GM12872 (cell line): ENCODE results near the gene RNF112.

Experiments
- TF ChIP-seq, protein P1 (sequence below): IDR thresholded peaks from 3 replicates; pipeline ENCODE4 v1.5.1; 2011; ENCODE audit warnings: low read depth, mild to moderate bottlenecking, low read length, moderate library complexity; ENCODE audit not compliant: insufficient read depth

Gene RNF112

DNA sequence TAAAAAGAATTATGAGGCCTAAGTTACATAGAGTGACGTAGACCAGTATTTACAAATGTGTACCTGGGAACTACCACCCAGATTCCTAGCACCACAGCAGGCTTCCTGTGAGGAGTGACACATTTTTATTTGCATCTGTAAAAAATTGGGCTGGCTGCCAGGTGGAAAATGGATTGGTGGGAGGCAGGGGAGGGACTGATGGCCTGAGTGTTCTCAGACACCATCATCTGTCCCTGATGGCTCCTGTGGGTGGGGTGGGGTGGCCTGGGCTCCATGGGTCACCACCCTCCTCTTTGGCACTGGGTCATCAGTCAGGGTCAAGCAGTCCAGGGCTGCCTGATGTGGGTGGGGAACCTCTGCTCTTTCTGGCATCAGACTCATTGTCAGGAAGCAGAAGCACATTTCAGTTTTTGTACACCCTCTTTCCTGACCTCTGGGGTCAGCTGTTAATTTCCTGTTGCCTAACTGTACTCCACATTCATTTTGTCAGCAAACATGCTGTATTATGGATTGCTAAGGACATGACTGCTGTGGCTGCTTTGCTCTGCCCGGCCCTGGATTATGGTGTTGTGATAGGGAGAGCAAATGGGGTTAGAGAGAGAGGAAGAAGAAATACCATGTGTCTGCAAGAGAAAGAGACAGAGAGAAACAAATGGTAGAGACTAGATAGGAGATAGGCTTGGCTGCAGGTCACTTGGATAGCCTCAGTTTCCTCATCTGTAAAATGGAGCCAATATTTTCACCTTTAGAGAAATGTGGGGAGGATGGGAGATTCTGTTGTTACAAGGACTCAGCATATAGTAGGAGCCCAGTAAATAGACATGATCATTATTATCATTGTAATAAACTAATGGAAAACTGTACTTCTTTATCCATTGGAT is 12.5 kb upstream of the RNF112 start:
- TF ChIP-seq, protein P1, sequence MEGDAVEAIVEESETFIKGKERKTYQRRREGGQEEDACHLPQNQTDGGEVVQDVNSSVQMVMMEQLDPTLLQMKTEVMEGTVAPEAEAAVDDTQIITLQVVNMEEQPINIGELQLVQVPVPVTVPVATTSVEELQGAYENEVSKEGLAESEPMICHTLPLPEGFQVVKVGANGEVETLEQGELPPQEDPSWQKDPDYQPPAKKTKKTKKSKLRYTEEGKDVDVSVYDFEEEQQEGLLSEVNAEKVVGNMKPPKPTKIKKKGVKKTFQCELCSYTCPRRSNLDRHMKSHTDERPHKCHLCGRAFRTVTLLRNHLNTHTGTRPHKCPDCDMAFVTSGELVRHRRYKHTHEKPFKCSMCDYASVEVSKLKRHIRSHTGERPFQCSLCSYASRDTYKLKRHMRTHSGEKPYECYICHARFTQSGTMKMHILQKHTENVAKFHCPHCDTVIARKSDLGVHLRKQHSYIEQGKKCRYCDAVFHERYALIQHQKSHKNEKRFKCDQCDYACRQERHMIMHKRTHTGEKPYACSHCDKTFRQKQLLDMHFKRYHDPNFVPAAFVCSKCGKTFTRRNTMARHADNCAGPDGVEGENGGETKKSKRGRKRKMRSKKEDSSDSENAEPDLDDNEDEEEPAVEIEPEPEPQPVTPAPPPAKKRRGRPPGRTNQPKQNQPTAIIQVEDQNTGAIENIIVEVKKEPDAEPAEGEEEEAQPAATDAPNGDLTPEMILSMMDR = no peak

DNA sequence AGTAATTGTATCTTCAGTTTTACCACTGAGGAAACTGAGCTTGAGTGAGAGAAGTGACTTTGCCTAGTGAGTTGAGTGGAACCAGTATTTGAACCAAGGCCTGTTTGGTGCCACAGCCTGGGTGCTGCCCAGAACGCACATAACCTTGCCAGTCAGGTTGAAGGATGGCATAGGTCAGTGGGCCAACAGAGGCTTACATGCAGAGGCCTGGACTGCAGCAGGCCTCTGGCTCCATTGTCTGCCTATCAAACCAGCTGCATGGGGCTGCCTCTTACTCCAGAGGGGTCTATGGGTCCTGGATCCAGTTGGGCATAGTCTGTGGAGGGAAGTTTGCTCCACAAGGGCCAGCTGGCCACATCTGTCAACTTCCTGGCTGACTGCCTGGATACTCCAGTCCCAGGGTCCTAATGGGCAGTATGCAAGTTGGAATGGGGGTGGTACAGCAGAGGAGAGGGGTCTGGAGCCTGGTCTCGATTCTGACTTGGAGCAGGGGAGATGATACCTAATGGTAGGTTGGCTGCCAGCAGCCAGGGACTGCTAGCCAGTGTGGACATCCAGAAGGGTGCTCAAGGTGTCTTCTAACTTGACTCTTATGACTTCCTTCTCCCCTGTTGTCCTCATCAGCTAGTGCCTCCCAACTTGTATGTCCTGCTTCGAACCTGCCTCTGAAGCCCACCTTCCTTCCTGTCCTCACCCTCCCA is 11.1 kb upstream of the RNF112 start:
- TF ChIP-seq, protein P1 = no peak

DNA sequence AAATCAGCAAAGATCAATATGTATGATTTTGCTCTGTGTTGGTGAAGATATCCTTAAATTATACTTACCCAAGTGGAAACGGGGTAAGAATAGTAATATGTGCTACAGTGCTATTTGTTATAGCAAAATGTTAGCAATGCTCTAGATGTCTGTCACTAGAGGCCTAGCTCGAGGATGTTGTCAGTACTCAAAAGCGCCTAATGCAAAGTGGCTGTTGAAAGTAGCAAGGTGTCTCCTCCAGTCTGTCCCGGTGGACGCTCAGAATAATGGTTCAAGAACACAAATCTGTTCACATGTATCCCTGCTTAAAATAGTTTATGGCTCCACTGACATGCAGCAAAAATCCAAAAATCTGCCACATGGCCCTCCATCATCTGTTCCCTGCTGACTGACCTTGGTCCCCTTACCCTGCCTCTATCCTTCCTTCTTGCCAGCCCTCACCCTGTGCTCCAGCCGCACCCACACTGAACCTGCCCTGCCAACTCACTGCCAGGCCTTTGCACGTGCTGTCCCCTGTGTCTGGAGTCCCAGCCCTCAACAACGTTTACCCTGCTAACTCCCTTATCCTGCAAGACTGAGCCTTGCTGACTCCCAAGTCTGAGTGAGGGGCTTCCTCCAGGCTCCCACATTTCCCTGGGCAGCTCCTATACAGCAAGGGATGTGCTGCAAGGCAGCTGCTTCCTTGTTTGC is 9.6 kb upstream of the RNF112 start:
- TF ChIP-seq, protein P1 = no peak

DNA sequence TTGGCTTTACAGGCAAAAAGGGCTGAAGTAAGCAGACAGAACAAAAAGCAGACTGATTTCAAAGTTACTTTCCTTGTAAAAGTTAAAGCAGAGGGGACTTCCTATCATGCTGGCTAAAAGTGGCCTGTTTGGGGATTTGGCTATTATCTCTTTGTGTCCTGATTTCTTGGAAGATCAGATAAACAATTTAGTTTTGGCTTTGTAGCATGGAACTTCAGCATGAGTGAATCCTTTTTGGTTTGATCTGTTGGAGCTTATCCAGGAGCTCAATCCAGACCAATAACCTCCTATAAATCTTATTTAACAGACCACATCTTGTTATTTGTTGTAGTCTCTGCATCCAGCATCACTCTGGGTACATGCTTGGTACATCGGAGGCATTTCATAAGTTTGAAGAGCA is 8.9 kb upstream of the RNF112 start:
- TF ChIP-seq, protein P1 = no peak

DNA sequence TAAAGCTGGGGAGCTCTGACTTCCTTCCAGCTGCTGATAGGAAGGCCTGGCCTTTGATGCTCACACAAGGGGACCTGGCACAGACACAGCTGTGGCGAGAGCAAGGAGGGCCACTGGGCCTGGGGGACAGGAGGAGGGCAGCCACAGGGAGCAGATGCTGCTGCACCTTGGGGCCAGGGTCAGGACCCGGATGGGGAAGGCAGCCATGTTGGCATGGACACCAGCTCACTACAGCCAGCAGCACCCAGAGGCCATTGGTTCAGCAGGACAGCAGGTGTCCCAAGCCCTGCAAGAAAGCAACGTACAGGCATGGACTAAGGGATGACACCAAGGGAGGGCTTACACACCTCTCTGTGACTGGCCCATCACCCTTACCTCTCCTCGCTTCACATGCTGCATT is 8.0 kb upstream of the RNF112 start:
- TF ChIP-seq, protein P1 = no peak

DNA sequence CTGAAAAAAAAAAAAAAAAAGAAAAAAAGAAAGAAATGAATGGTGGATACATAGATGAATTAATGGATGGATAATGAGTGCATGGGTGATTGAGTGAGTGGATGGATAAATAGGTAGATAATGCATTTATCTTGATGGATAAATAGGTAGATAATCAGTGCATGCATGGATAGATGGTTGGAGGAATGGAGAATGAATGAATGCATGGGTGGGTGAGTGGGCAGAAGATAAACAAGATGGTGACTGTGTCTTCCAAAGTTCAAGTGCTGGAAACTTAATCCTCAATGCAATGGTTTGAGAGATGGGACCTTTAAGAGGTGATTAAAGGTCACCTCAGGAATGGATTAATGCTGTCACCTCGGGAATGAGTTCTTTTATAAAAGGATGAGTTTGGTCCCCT is 6.8 kb upstream of the RNF112 start:
- TF ChIP-seq, protein P1 = no peak

DNA sequence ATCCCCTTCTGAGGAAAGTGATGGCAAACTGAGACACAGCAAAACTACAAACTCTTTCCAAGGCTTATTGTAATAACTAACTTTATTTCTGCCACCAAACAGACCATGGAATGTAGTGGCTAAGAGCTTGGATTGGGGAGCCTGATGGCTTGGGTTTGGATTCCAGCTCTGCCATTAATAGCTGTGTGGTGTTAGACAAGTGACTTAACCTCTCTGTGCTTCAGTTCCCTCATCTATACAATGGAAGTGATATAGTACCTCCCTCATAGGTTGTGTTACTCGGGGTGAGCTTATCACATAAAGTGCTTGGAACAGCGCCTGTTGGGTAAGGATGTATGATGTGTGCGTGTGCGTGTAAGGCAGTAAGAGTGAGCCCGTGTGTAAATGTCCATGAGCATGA is 5.9 kb upstream of the RNF112 start:
- TF ChIP-seq, protein P1 = no peak
